GM21717 (cell line): ENCODE measurements around the gene TXNRD1.

Experiments
- ATAC-seq: cut with Tn5 transposase; IDR thresholded peaks from one replicate; pipeline ENCODE4 v1.9.1; 2021; ENCODE audit warnings: mild to moderate bottlenecking, moderate library complexity; ENCODE audit not compliant: unreplicated experiment

TXNRD1 gene

GRCh38 chr12:104297477-104298113 is 82.0 kb downstream of the TXNRD1 start:
- no peak for ATAC-seq

- ATAC-seq: no peak
Measured at GRCh38 chr12:104299842-104300481, 84.4 kb downstream of the TXNRD1 start.

GRCh38 chr12:104303538-104304151 is 88.1 kb downstream of the TXNRD1 start, which contains the start of gene EID3:
Gene EID3 (plus strand): TSS chr12:104303739. CDS start chr12:104303935, 196 bp downstream.
- no peak for ATAC-seq

GRCh38 chr12:104304261-104305009 is 88.9 kb downstream of the TXNRD1 start:
- ATAC-seq: no peak

- ATAC-seq: no peak
Measured at GRCh38 chr12:104305349-104305748, 89.8 kb downstream of the TXNRD1 start.

- ATAC-seq: no peak
Measured at GRCh38 chr12:104306376-104306775, 90.8 kb downstream of the TXNRD1 start.

- no peak for ATAC-seq
Measured at GRCh38 chr12:104306943-104307654, 91.5 kb downstream of the TXNRD1 start.

GRCh38 chr12:104307655-104308000 is 92.0 kb downstream of the TXNRD1 start:
- ATAC-seq: no peak

GRCh38 chr12:104309446-104309993 is 93.9 kb downstream of the TXNRD1 start:
- no peak for ATAC-seq

- no peak for ATAC-seq
Measured at GRCh38 chr12:104310751-104311633, 95.4 kb downstream of the TXNRD1 start.

GRCh38 chr12:104312202-104312601 is 96.6 kb downstream of the TXNRD1 start:
- ATAC-seq: no peak

- ATAC-seq: no peak
Measured at GRCh38 chr12:104312654-104313053, 97.1 kb downstream of the TXNRD1 start.

- ATAC-seq: no peak
Measured at GRCh38 chr12:104313568-104314241, 98.1 kb downstream of the TXNRD1 start.

GRCh38 chr12:104314242-104314614 is 98.6 kb downstream of the TXNRD1 start:
- ATAC-seq: no peak

GRCh38 chr12:104315326-104316224 is 100.0 kb downstream of the TXNRD1 start:
- no peak for ATAC-seq

- ATAC-seq: no peak
Measured at GRCh38 chr12:104316936-104317335, 101.4 kb downstream of the TXNRD1 start.

GRCh38 chr12:104317538-104318210 is 102.1 kb downstream of the TXNRD1 start:
- ATAC-seq: no peak

GRCh38 chr12:104319028-104319427 is 103.4 kb downstream of the TXNRD1 start:
- ATAC-seq: no peak
